ENCODE measurements around the gene CLRN3. TPM values are rescaled to one million over a fixed set of nuclear protein-coding genes. Genes with fewer than 3 reads are reported as not detected.

Gene CLRN3
- total and polyA plus RNA-seq, 2 experiments from 2014 or later: not detected

GRCh38 chr10:127867805-127868204 lies 24.9 kb downstream of the CLRN3 start (continued):
- TF ChIP-seq ETS1 (IDR thresholded peaks at IDR 0.05) (no peak), STAT1 (IDR thresholded peaks at IDR 0.05; ENCODE audit: unreplicated experiment) (no peak), EZH2phosphoT487 (IDR thresholded peaks at IDR 0.05; ENCODE audit: unreplicated experiment) (no peak), ZNF114 (CRISPR knock-in tag; IDR thresholded peaks at IDR 0.05) (no peak), CREB1 (CRISPR knock-in tag; IDR thresholded peaks at IDR 0.05; ENCODE audit: low read depth) (no peak), POLR2AphosphoS5 (IDR thresholded peaks at IDR 0.05; ENCODE audit: low read depth) (no peak), ZNF331 (CRISPR knock-in tag; IDR thresholded peaks at IDR 0.05; ENCODE audit: low read depth) (no peak), CTCF (conservative IDR thresholded peaks at IDR 0.05; ENCODE audit: low read depth in 2 of 2) (no peak), NANOG (IDR thresholded peaks at IDR 0.05; ENCODE audit: borderline replicate concordance) (no peak)

GRCh38 chr10:127866276-127867013 lies 26.3 kb downstream of the CLRN3 start:
- Mint-ChIP-seq H3K9me3 (peaks cover 46% of the 10 kb centered on the region), H3K27me3 (ENCODE audit: insufficient read depth, low read depth, poor library complexity) (peaks cover 2% of the 10 kb centered on the region)
- TF ChIP-seq JUNB (IDR thresholded peaks at IDR 0.05; ENCODE audit: unreplicated experiment): no peak
- TF ChIP-seq NANOG (IDR thresholded peaks at IDR 0.05; ENCODE audit: borderline replicate concordance): no peak
- no peak for TF ChIP-seq ZNF462 (CRISPR knock-in tag; IDR thresholded peaks at IDR 0.05)
- no peak for TF ChIP-seq POLR2AphosphoS5 (IDR thresholded peaks at IDR 0.05; ENCODE audit: low read depth)
- TF ChIP-seq ETS1 (IDR thresholded peaks at IDR 0.05): no peak
- no peak for TF ChIP-seq EZH2 (IDR thresholded peaks at IDR 0.05; ENCODE audit: low read depth, unreplicated experiment)

More at GRCh38 chr10:127866276-127867013, 26.3 kb downstream of the CLRN3 start:
- Histone ChIP-seq H3K36me3 (ENCODE audit: insufficient read depth) (no peaks in the 10 kb centered on the region), H3K9me2 (ENCODE audit: insufficient read depth) (peaks cover 17% of the 10 kb centered on the region), H4K20me1 (replicated peaks; ENCODE audit: insufficient read depth) (no peaks in the 10 kb centered on the region), H3K27me3 (ENCODE audit: insufficient read depth) (no peaks in the 10 kb centered on the region), H3K4me2 (no peak overlapping the region), H3F3A (replicated peaks; ENCODE audit: low read depth) (no peaks in the 10 kb centered on the region), H3K4me1 (ENCODE audit: insufficient read depth) (no peaks in the 10 kb centered on the region), H2AFZ (no peak overlapping the region), H3K79me2 (replicated peaks; ENCODE audit: insufficient read depth) (no peaks in the 10 kb centered on the region), H3K27ac (ENCODE audit: low read depth) (no peak overlapping the region), H3K4me3 (no peak overlapping the region)
- no peaks in the 10 kb centered on the region for H3K4me1 Mint-ChIP-seq
- DNase-seq (ENCODE audit: low spot score): no peak
- ATAC-seq: no peak
- no peak overlapping the region for H3K4me3 Mint-ChIP-seq
- peaks cover 22% of the 10 kb centered on the region; the same call in 2 of the 3 replicates for H3K36me3 Mint-ChIP-seq (ENCODE audit: low read depth)
- H3K27ac Mint-ChIP-seq: no peak overlapping the region

Data from GM23338 (cell line).